ENCODE results near the gene DCK. TPM values are rescaled to one million over a fixed set of nuclear protein-coding genes. Genes with fewer than 3 reads are reported as not detected.
"Not testable (repeated sequence)": the region's sequence is repeated elsewhere in the genome, so short reads cannot be mapped to it uniquely, and the experiment has no call there.

DCK gene
- polyA plus RNA-seq, 1 experiment = 9.8 TPM

GRCh38 chr4:70997036-70997435, 3.6 kb downstream of the DCK start:
- Histone ChIP-seq H3K4me3 (ENCODE audit: low read depth, low read length) (no peak overlapping the region), H3K27ac (ENCODE audit: low read depth, low read length) (no peak overlapping the region), H3K9me3 (ENCODE audit: control insufficient read depth, insufficient read depth, low read length) (no peaks in the 10 kb centered on the region), H3K27me3 (ENCODE audit: control insufficient read depth, insufficient read depth, low read length) (no peaks in the 10 kb centered on the region)
- ChIA-PET POLR2A (no interaction called here), CTCF (interaction anchor here (0.6 to 3.0 kb wide), 4 partner anchors 13 to 345 kb away, joined by 3 to 36 read pairs (median 6); no protein-coding TSS in a partner anchor)
- TF ChIP-seq CTCF (IDR thresholded peaks at IDR 0.05; ENCODE audit: low read depth, low read length) = no peak
- DNase-seq (ENCODE audit: low read depth, low spot score) = no peak

GRCh38 chr4:70997546-70997945, 4.1 kb downstream of the DCK start:
- Histone ChIP-seq H3K4me3 (ENCODE audit: low read depth, low read length) (no peak overlapping the region), H3K9me3 (ENCODE audit: control insufficient read depth, insufficient read depth, low read length) (no peaks in the 10 kb centered on the region), H3K27me3 (ENCODE audit: control insufficient read depth, insufficient read depth, low read length) (no peaks in the 10 kb centered on the region), H3K27ac (ENCODE audit: low read depth, low read length) (no peak overlapping the region)
- ChIA-PET POLR2A (no interaction called here), CTCF (interaction anchor here (0.5 to 3.0 kb wide), 3 partner anchors 12 to 40 kb away, joined by 3 to 36 read pairs (median 6); no protein-coding TSS in a partner anchor)
- TF ChIP-seq CTCF (IDR thresholded peaks at IDR 0.05; ENCODE audit: low read depth, low read length) = no peak
- DNase-seq (ENCODE audit: low read depth, low spot score) = no peak

GRCh38 chr4:70999639-71000038, 6.2 kb downstream of the DCK start:
- DNase-seq (ENCODE audit: low read depth, low spot score); H3K27ac ChIP-seq (ENCODE audit: low read depth, low read length); POLR2A ChIA-PET; H3K9me3 ChIP-seq (ENCODE audit: control insufficient read depth, insufficient read depth, low read length); H3K27me3 ChIP-seq (ENCODE audit: control insufficient read depth, insufficient read depth, low read length); H3K4me3 ChIP-seq (ENCODE audit: low read depth, low read length): not testable (repeated sequence)
- CTCF ChIA-PET = interaction anchor here (3.6 kb wide), 1 partner anchor 10 kb away, joined by 17 read pairs; no protein-coding TSS in a partner anchor

GRCh38 chr4:71001363-71001762, 7.9 kb downstream of the DCK start:
- DNase-seq (ENCODE audit: low read depth, low spot score); H3K27me3 ChIP-seq (ENCODE audit: control insufficient read depth, insufficient read depth, low read length); H3K27ac ChIP-seq (ENCODE audit: low read depth, low read length); H3K9me3 ChIP-seq (ENCODE audit: control insufficient read depth, insufficient read depth, low read length); POLR2A ChIA-PET; H3K4me3 ChIP-seq (ENCODE audit: low read depth, low read length): not testable (repeated sequence)
- CTCF ChIA-PET = interaction anchor here (3.6 kb wide), 1 partner anchor 8 kb away, joined by 17 read pairs; no protein-coding TSS in a partner anchor

- Histone ChIP-seq H3K4me3 (ENCODE audit: low read depth, low read length) (no peak overlapping the region), H3K27me3 (ENCODE audit: control insufficient read depth, insufficient read depth, low read length) (no peaks in the 10 kb centered on the region), H3K9me3 (ENCODE audit: control insufficient read depth, insufficient read depth, low read length) (no peaks in the 10 kb centered on the region), H3K27ac (ENCODE audit: low read depth, low read length) (no peak overlapping the region)
- ChIA-PET POLR2A (no interaction called here), CTCF (interaction anchor here (0.6 kb wide), 1 partner anchor 274 kb away, joined by 3 read pairs; no protein-coding TSS in a partner anchor)
- no peak for TF ChIP-seq CTCF (IDR thresholded peaks at IDR 0.05; ENCODE audit: low read depth, low read length)
- no peak for DNase-seq (ENCODE audit: low read depth, low spot score)
Measured at GRCh38 chr4:71004281-71004851, 10.9 kb downstream of the DCK start.

GRCh38 chr4:71005025-71005424, 11.6 kb downstream of the DCK start:
- POLR2A ChIA-PET; H3K27ac ChIP-seq (ENCODE audit: low read depth, low read length); CTCF ChIA-PET; DNase-seq (ENCODE audit: low read depth, low spot score); H3K27me3 ChIP-seq (ENCODE audit: control insufficient read depth, insufficient read depth, low read length); H3K4me3 ChIP-seq (ENCODE audit: low read depth, low read length); H3K9me3 ChIP-seq (ENCODE audit: control insufficient read depth, insufficient read depth, low read length): not testable (repeated sequence)

Data from AG04450 (cell line).